ENCODE results near the gene EGFL8.

EGFL8 gene

DNA sequence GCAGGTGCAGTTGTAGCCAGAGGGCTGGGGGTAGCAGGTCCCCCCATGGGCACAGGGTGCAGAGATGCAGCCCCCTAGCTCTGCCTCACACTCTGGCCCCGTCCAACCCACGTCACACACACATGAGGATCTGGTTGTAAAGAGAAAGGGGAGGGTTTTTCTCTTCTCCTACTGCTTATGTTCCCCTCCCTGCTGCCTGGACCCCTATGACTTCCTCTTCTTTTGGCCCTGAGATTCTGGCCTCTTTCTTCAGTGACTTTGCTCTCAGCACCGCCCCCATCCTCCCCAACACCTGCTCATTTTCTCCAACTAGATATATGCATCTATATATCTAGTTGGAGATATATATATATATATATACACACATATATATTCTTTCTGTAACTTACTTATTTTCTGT lies 49.7 kb downstream of the EGFL8 start:
- intact Hi-C loops (cut with DNase I; ENCODE audit: low total_unique reads): no loop called here
- no peak for DNase-seq

GRCh38 chr6:32215617-32216016 lies 51.2 kb downstream of the EGFL8 start:
- Histone ChIP-seq H3K9me3 (no peaks in the 10 kb centered on the region), H3K27me3 (peaks cover 0 to 11% of the 10 kb centered on the region in 2 donors), H3K27ac (no peak overlapping the region), H3K4me3 (no peak overlapping the region), H3K36me3 (no peaks in the 10 kb centered on the region), H3K4me1 (no peaks in the 10 kb centered on the region)
- no peak for TF ChIP-seq CTCF (IDR thresholded peaks at IDR 0.05)
- intact Hi-C loops (cut with DNase I; ENCODE audit: low total_unique reads): no loop called here
- no peak for DNase-seq

More for the DNA sequence above, 49.7 kb downstream of the EGFL8 start:
- H3K4me1 ChIP-seq: no peaks in the 10 kb centered on the region
- H3K36me3 ChIP-seq: no peaks in the 10 kb centered on the region
- no peak overlapping the region for H3K27ac ChIP-seq
- peaks cover 0 to 3% of the 10 kb centered on the region in 2 donors for H3K27me3 ChIP-seq
- TF ChIP-seq CTCF (IDR thresholded peaks at IDR 0.05): no peak
- H3K9me3 ChIP-seq: no peaks in the 10 kb centered on the region
- no peak overlapping the region for H3K4me3 ChIP-seq

- intact Hi-C loops (cut with DNase I; ENCODE audit: low total_unique reads): no loop called here
- Histone ChIP-seq H3K4me3 (no peak overlapping the region), H3K27me3 (peaks cover 0 to 15% of the 10 kb centered on the region in 2 donors), H3K4me1 (no peaks in the 10 kb centered on the region), H3K36me3 (no peaks in the 10 kb centered on the region), H3K9me3 (no peaks in the 10 kb centered on the region), H3K27ac (no peak overlapping the region)
- TF ChIP-seq CTCF (IDR thresholded peaks at IDR 0.05): no peak
- no peak for DNase-seq
Observed at GRCh38 chr6:32216285-32216684, 51.9 kb downstream of the EGFL8 start.

DNA sequence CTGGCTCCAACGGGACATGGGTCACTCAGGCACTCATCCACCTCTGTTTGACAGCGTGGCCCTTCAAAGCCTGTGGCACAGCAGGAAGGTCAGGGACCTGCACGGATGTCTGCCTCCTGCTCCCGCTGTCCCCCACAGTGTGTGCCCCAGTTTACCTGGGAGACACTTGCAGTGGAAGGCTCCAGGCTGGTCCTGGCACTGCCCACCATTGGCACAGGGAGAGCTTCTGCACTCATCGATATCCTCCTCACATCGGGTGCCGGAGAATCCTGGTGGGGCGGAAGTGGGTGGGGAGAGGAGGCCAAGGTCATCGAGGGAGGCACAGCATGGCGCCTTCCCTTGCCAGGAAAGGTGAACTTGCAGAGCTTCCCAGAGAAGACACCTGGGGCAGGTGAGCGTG lies 52.6 kb downstream of the EGFL8 start:
- H3K27me3 ChIP-seq: peaks cover 0 to 18% of the 10 kb centered on the region in 2 donors
- no peak overlapping the region for H3K27ac ChIP-seq
- intact Hi-C loops (cut with DNase I; ENCODE audit: low total_unique reads): no loop called here
- no peaks in the 10 kb centered on the region for H3K36me3 ChIP-seq
- DNase-seq: peak in 1 of 2 donors; percentile 51
- no peak overlapping the region for H3K4me3 ChIP-seq
- no peaks in the 10 kb centered on the region for H3K4me1 ChIP-seq
- no peaks in the 10 kb centered on the region for H3K9me3 ChIP-seq
- no peak for TF ChIP-seq CTCF (IDR thresholded peaks at IDR 0.05)
